ENCODE measurements around the gene RAD50.

DNA sequence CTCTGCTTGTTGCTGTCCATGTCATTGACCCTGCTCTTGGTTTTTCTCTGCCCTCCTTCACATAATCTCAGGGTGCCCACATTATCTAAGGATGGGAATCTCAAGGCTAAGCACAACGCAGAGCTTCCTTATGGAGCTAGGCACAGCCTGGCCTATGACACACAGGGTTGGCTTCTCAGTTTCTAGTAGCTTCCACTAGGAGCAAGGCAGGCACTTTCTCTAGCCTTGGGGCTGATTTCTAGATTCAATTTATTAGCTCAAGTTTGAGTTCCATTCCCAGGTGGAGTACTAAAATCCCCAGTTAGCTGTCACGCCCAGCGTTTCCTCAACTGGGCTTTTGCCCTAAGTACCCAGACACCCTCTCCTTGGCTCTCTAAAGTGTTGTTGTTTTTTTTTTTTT lies 129.4 kb downstream of the RAD50 start:
- TF ChIP-seq FOXJ3 (CRISPR knock-in tag; IDR thresholded peaks at IDR 0.05) (no peak), POLR2AphosphoS5 (IDR thresholded peaks at IDR 0.05; ENCODE audit: low read depth, low read length) (no peak), RCOR1 (IDR thresholded peaks at IDR 0.05; ENCODE audit: low read length) (no peak), TAF1 (IDR thresholded peaks at IDR 0.05; ENCODE audit: borderline replicate concordance, low read depth, low read length) (no peak), TEAD4 (IDR thresholded peaks at IDR 0.05; ENCODE audit: borderline replicate concordance, insufficient read depth) (no peak), EP300 (IDR thresholded peaks at IDR 0.05; ENCODE audit: borderline replicate concordance in 1 of 2, low read depth in 1 of 2, low read length in 1 of 2) (no peak), EZH2phosphoT487 (IDR thresholded peaks at IDR 0.05; ENCODE audit: borderline replicate concordance, low read depth) (no peak), CHD2 (IDR thresholded peaks at IDR 0.05; ENCODE audit: low read length, partially characterized antibody) (no peak), NFIC (IDR thresholded peaks at IDR 0.05; ENCODE audit: borderline replicate concordance) (no peak), FOXM1 (IDR thresholded peaks at IDR 0.05; ENCODE audit: low read depth) (no peak), MXI1 (IDR thresholded peaks at IDR 0.05; ENCODE audit: low read depth, low read length) (no peak)
- TF ChIP-seq, protein P1, sequence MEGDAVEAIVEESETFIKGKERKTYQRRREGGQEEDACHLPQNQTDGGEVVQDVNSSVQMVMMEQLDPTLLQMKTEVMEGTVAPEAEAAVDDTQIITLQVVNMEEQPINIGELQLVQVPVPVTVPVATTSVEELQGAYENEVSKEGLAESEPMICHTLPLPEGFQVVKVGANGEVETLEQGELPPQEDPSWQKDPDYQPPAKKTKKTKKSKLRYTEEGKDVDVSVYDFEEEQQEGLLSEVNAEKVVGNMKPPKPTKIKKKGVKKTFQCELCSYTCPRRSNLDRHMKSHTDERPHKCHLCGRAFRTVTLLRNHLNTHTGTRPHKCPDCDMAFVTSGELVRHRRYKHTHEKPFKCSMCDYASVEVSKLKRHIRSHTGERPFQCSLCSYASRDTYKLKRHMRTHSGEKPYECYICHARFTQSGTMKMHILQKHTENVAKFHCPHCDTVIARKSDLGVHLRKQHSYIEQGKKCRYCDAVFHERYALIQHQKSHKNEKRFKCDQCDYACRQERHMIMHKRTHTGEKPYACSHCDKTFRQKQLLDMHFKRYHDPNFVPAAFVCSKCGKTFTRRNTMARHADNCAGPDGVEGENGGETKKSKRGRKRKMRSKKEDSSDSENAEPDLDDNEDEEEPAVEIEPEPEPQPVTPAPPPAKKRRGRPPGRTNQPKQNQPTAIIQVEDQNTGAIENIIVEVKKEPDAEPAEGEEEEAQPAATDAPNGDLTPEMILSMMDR (IDR thresholded peaks at IDR 0.05), result no peak
- TF ChIP-seq, protein P2, sequence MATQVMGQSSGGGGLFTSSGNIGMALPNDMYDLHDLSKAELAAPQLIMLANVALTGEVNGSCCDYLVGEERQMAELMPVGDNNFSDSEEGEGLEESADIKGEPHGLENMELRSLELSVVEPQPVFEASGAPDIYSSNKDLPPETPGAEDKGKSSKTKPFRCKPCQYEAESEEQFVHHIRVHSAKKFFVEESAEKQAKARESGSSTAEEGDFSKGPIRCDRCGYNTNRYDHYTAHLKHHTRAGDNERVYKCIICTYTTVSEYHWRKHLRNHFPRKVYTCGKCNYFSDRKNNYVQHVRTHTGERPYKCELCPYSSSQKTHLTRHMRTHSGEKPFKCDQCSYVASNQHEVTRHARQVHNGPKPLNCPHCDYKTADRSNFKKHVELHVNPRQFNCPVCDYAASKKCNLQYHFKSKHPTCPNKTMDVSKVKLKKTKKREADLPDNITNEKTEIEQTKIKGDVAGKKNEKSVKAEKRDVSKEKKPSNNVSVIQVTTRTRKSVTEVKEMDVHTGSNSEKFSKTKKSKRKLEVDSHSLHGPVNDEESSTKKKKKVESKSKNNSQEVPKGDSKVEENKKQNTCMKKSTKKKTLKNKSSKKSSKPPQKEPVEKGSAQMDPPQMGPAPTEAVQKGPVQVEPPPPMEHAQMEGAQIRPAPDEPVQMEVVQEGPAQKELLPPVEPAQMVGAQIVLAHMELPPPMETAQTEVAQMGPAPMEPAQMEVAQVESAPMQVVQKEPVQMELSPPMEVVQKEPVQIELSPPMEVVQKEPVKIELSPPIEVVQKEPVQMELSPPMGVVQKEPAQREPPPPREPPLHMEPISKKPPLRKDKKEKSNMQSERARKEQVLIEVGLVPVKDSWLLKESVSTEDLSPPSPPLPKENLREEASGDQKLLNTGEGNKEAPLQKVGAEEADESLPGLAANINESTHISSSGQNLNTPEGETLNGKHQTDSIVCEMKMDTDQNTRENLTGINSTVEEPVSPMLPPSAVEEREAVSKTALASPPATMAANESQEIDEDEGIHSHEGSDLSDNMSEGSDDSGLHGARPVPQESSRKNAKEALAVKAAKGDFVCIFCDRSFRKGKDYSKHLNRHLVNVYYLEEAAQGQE (IDR thresholded peaks at IDR 0.05; ENCODE audit: low read depth, low read length), result no peak
- TF ChIP-seq, protein P3, sequence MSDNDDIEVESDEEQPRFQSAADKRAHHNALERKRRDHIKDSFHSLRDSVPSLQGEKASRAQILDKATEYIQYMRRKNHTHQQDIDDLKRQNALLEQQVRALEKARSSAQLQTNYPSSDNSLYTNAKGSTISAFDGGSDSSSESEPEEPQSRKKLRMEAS (IDR thresholded peaks at IDR 0.05; ENCODE audit: low read depth), result no peak
